ENCODE results near the gene ITGB1.

- no peak for TF ChIP-seq CTCF (IDR thresholded peaks at IDR 0.05)
- TF ChIP-seq POLR2A (IDR thresholded peaks at IDR 0.05): no peak
These were observed 1.4 kb downstream of the ITGB1 start for GRCh38 chr10:32956365-32957197.

All from lower leg skin (tissue), 3 donors.